T1000 (cell line): ENCODE results near the gene RAET1E.
"Not testable (repeated sequence)": the region's sequence is repeated elsewhere in the genome, so short reads cannot be mapped to it uniquely, and the experiment has no call there.

ENCODE experiments used
- DNase-seq: peaks from one replicate; lab custom pipeline; 2025; ENCODE audit warnings: mixed read lengths; lab: John Stamatoyannopoulos, UW

The RAET1E gene, protein sequence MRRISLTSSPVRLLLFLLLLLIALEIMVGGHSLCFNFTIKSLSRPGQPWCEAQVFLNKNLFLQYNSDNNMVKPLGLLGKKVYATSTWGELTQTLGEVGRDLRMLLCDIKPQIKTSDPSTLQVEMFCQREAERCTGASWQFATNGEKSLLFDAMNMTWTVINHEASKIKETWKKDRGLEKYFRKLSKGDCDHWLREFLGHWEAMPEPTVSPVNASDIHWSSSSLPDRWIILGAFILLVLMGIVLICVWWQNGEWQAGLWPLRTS

DNA sequence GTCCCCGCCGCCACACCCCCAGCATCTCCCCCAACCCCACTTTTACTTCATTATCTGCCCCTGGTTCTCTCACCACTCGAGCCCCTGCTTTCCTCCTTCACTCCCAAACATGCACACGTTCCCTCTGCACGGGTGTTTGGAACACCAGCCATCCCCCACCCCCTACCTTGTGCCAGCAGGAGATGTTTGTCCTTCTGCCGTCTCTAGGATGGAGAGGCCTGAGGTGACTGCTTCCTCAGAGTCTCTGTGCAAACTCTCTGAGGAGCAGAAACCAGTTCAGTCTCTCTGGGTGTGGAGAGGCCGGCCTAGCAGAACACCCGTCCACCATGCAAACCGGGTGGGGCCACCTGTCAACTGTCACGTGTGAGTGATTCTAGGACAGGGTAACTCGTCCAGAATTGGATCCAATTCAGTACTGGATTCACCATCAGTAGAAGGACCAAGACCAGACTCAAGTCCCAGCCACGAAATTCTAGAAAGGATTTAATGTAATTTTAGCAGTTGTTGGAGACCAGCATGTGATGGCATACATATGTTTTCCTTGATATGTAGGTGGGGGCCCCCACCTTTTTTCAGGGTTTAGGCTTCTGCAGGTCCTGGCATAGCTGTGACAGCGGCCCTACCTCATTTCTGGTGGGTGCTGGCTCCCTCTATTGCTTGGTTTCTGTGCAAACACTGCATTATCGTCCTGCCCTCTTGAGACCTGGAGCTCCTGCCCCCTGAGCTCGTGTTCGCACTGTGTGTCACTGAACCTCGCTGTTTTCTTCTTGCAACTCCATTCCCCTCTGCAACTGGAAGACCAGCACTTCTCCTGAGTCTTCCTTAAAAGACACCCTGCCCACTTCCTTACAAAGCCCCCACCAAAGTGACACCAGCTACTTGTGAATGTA is at the start of gene RAET1E:
Gene RAET1E (minus strand): TSS at position 259 of the 890 bp plus-strand sequence. CDS start 7,212 bp downstream, outside the sequence.
- DNase-seq = no peak

DNA sequence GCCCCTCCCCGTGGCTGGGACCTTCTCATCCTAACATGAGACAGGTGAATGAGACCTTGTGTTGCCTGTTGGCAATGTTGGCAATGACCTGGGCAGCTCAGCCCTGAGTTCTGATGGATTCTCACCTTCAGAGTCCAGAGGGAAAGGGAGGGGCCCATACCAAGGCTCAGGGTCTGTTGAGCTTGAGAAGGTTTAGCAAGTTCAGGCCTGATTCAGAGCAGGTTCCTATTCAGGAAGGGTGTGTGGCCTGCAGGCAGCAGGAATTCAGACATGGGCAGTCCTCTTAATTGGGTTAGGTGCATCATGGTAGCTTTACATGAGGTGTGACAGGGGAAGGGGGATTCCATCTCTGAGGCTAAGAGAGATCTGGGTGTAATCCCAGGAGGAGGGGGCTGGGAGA is 49.6 kb upstream of the RAET1E start:
- not testable (repeated sequence) for DNase-seq

DNA sequence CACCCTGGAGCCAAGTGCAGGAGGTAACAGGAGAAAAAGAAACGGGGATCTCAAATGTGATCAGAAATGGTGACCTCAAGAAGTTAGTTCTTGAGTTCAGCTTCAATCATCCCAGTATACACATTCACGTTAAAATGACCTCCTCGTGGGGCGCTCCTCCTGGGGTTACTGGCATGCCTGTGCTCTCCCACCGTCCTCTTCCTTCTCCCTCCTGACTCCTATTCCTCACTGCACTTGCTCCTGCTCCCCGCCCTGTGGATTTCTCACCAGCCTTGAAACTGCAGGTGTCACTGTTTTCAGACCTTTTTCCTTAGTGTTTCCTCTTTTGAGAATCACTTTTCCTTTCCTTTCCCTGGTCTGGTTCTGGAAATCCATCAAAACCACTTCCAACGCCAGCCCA is 48.7 kb upstream of the RAET1E start:
- not testable (repeated sequence) for DNase-seq

DNA sequence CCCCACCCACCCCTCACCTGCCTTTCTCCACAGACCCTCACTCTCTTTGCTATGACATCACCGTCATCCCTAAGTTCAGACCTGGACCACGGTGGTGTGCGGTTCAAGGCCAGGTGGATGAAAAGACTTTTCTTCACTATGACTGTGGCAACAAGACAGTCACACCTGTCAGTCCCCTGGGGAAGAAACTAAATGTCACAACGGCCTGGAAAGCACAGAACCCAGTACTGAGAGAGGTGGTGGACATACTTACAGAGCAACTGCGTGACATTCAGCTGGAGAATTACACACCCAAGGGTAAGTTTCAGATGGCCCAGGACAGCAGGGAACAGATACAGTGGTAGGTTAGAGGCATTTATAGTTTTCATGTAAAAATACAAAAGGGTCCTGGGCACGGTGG is 47.4 kb upstream of the RAET1E start:
- not testable (repeated sequence) for DNase-seq

DNA sequence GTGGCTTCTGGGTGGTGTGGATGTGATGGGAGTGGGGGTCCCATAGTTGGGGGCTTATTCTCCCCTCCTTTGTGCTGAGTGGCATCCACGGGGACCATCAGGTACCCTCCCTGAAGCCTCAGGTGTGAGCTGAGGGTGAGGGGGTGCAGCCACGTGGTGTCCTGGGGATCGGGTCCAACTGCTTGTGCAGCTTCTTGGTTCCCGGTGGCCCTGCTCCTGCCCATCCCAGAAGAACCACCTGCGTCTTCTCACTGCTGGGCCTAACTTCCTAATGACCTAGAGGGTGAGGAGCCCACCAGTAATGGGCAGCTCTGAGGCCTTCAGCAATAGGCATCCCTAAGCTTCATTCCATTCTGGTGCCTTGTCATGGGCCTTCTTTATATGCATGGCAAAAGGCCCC is 45.4 kb upstream of the RAET1E start:
- DNase-seq = not testable (repeated sequence)

DNA sequence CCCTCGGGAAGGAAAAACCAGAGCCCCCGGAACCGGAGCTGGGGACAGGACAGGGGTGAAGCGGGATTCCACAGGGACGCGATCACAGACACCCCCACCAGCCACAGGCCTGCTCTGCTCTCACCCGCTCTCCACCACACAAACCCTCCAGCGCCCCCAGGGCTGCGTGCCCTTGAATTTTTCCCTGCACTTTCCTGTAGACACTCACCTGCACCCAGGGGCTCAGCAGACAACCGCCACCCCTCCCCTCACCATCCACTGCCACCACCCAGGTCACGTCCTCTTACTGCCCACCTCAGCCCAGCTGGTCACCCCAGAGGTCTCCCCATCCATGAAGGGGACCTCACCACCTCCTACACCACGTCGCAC is 44.5 kb upstream of the RAET1E start:
- DNase-seq = no peak

DNA sequence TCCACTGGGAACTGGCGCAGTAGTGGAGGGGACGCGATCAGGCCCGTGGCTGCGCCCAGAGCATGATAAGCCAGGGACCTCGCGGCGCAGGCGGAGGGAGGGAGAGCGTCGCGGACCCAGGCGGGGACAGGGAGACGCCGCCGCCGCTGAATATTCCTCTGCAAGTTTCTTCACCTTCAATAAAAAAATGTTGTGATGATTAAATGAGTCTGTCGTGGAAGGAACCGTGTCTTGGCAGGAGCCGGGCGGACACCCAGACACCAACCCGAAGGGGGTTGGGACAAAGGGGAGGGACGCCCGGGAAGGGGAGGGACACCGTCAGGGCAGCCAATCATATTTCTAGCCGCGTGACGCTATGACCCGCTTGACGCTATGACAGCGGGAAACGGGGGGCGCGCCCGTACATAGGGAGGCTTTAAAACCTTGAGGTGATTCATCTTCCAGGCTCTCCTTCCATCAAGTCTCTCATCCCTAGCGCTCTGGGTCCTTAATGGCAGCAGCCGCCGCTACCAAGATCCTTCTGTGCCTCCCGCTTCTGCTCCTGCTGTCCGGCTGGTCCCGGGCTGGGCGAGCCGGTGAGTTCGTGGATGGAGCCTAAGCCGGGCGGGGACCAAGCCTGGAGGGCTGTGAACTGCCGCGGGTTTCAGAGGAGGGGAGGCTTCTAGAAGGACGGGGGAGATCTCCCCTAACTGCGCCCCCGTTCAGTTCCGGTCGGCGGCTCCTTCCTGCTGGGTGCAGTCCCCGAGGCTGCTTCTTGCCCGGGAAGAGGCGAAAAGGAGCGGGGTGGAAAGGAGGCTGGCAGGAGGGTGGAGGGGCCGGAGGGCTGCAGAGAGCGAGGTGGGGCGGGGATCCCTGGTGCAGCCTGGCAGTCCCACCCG is 43.9 kb upstream of the RAET1E start, which contains the start of gene ULBP2:
Gene ULBP2 (plus strand): TSS at position 432 of the 878 bp plus-strand sequence. CDS start 59 bp downstream, at position 491.
- DNase-seq = peak; percentile 87

DNA sequence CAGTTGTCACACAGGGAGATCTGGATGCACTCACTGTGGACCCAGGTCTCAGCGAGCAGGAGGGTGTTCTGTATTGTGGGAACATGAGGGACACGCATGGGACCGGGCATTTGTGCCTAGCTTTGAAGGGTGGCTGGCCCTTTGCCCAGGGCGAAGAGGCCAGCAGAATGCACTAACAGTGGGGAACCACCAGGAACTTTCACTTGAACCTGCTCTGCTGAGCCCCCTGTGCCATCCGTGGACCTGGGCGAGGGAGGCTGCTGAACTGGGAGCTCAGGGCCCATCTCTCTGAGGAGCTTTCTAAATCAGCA is 42.7 kb upstream of the RAET1E start:
- no peak for DNase-seq

DNA sequence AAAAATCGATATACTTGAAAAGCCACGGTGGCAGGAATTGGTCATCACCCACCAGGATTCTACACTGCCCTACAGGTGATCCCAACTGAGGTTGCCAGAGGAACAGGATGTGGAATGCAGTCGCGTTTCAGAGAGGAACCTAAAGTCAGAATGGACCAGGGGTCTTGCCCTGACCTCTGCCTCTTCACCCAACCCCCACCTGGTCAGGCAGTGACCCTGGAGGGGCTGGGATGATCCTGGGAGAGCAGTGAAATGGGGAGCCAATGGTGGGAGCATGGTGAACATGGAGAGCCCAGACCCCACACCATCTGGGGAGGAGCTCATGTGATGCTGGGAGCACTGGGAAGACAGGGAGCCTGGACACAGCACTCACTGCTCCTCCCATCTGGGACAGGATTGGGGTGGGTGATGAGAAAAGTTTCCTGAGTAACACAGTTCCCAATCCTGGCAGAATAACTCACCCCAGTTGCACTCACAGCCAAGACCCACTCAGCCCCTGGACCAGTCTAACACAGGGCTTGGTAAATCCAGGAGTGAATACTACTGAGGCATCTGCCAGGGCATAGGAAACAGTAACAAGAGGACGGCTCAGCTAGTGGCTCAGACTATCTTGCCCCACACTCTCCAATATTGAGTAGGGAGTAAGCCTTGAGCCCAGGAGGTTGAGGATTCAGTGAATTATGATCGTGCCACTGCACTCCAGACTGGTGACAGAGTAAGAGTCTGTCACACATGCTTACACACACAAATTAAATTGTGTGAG is 42.2 kb upstream of the RAET1E start:
- DNase-seq = no peak

DNA sequence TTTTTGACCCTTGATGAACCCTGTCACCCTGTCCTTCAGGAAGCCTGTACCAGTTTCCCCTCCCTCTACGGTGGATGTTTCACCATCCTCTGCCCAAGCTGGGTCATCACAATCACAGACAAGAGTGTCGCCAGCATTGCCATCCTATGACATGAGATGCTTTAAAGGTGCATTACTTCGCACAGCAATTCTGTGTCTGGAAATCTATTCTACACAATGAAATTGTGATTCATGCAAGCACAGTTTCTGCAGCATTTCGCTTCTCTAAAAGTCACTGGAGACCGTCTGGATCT is 41.4 kb upstream of the RAET1E start:
- DNase-seq = no peak

DNA sequence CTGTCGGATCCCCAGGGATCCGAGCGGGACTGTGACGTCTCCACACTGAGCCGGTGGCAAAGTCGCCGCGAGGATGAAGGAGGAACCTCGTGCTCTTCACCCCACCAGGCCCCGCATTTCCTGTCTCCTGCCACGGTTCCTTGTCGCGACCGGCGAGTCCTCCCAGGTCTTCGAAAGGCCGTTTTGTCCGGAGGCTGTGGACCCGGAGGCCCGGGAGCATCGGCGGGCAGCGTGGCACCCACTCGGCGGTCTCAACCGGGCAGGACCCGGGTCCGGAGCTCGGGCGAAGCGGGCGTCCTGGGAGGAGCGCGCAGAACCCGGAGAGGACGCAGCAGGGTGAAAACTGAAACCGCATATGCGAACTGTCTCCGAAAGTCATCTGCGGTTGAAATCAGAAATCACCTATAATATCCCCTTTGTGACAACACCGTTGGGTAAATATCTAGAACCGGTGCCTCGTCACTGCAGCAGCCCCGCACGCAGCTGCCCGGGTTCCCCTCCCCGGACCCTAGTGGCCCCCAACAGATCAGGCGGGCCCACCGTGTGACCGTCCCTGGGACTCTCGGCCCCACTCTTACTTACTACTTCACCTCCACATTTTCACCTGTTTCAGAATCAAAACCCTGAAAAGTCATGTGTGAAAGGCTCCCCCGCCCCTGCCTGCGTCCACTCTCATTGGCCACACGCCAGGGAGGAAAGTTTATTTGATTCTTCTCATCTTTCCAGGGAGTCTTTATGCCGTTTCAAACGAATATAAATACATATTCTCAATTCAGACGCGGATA is 40.9 kb upstream of the RAET1E start:
- no peak for DNase-seq

DNA sequence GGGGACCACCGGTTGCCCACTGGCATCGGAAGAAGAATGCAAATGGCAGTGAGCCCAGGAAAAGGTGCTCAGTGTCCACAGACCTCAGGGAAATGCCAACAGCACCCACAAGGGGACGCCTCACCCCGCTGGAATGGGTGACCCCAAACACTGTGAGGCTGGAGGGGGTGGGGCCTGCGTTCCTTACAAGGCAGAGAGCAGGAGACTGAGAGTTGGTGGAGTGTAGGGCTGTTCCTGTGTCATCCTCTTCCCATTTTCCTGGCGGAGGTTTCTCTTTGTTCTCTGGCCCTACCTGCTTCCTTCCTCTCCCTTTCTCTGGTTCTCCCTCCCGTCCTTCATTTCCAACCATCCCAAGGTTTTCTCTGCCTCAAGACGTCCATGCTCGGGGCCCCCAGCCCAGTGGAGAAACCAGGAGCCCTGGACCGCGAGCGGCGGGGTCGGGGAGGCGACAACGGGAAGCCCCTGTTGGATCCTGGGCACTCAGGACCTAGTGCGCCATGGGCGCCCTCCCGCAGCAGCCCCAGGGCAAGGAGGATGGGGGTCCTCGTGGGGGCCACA is 40.2 kb upstream of the RAET1E start:
- DNase-seq = not testable (repeated sequence)

DNA sequence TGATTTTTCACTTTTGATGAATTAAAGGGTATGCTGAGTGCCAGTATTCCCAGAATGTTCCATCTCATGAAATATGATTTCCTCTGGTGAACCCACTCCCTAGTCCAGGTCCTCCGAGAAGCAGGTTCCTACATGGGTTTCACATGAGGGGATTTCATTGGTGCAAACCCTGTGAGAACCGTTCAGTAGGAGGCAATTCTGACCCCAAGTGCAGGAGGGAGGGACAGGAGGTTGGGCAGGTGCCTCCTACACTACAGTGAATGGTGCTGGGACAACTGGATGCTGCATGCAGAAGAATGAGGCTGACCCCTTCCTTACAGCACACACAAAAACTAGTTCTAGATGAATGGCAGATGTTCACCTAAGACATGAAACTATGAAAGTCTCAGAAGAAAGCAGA is 38.8 kb upstream of the RAET1E start:
- no peak for DNase-seq

DNA sequence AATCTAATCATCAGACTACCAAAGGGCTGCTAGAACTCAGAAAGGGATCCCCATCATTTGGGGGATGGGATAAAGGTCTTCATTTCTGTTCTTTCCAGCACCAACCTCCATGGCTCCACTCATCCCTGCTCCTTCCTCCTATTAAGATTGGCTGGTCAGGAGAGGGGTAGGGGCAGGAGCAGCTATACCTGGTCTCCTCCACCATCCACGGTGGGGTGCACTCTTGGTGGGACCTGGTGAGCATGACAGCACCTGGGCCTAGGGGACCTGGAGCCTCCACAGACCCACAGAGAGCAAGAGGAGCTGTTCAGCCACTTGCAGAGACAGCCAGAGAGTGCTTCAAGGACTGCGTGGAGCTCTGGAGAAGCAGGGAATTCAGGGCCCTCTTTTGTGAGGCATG is 37.8 kb upstream of the RAET1E start:
- no peak for DNase-seq

DNA sequence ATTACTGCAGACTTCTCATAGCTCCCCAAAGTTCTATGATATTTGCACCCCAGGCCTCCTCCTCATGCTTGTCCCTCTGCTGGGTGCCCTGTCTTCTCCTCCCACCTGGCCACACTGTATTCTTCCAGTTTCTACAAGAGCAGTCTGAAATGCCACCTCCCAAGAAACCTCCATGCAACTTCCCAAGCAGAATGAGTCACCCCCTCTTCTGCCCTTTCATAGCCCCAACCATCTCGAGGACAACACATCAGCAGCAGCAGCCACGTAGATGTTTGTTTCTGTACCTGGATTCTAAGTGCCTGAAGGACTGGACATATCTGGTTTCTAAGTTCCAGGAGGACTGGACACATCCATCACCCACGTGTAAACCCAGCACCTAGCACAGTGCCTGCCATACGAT is 37.3 kb upstream of the RAET1E start:
- no peak for DNase-seq

DNA sequence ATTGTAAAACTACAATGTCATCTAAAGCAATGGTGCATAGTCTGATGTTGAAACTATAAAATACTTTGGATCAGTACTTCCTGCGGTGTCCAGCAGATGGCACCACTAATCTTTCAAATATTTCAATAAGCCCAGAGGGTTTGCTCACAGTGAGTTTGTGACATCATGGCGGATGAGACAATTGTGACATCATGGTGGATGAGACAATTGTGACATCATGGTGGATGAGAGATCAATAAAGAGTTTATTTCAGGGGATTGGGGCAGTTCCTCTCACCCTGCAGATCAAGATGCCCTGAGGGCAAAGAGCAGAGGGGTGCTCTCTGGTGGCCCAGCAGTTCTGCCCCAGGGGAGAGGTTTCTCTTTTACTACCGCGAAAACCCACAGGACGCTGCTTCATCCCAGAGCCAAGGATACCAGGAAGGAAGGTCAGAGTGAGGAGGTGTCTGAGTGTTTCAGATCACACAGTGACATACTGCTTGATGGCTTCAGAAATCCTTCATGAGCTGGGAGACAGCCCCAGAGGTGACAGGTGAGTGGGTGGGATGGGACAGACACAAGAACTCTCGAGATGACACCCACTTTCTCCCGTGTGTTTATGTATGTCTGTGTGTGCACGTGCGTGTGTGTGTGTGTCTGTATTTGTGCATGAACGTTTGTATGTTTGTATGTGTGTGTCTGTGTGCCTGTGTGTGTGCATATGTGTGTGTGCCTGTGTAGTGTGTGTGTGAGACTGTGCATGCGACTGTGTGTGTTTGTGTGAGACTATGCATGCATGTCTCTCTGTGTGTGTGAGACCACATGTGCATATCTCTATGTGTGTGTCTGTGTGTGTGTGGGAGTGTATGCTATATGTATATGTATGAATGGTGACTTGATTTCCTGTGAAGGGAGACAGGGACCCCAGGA is 36.6 kb upstream of the RAET1E start:
- DNase-seq = peak; percentile 43

DNA sequence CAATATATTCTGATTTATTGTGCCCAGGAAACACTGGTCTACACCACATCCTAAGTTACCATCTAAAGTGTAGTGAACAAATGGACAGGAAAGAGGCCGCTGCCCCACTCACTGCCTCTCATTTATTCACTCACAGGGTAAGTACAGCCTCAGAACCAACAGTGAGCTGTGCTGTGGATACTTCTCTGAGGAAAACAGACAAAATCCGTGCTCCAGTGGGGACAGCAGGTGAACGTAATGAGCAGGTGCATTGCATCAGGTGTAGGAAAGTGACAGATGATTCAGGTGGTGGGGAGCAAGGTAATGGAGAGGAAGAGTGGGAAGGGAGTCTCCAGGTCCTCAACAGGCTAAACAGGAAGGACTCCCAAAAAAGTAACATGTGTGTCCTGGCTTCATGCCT is 35.5 kb upstream of the RAET1E start:
- DNase-seq = no peak

DNA sequence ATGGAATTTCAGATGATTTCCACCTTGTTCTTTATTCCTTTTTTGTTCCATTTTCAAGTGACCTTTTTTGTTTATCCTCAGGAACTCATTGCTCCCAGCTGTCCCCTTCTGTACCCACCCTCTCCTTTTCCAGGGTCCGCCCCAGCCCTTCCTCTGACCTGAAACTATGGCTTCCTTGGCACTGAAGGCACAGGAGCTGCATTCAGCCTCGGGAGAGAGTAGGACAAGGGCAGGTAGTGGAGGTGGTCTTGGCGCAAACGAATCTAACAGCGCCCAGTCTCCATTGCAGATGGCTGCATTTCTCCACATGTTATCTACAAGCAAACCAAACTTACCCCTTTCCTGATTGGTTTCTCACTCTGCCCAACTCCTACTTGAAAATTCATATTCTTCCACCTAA is 35.1 kb upstream of the RAET1E start:
- DNase-seq = no peak

DNA sequence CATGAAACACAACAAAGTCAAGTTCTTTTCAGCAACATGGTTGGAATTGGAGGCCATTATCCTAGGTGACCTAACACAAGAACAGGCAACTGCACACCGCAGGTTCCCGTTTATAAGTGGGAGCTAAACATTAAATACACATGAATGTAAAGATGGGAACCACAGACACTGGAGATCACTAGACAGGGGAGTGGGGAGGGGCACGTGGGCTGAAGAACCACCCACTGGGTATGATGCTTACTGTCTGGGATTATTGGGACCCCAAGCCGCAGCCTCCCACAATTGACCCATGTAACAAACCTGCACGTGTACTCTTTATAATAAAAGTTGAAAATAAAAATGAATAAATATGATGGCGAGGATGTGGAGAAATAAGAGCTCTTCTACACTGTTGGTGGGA is 33.6 kb upstream of the RAET1E start:
- no peak for DNase-seq

DNA sequence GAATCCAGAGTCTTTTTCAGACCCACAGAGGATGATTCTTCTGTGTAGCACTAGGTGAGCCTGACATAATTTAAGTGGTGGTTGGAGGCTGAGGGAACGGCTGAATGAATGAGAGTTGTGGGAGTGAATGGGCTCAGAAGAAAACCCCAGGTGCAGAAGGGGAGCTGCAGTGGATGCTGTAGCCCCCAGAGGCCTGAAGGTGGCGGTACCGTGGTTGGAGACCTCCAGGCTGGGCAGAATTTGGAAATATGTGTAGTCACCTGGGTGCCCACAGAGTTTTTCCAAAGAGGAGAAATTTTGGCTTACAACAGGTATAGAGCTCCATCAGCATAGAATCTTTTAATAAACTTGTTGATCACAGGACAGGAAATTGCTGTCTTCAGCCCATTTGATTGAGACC is 31.5 kb upstream of the RAET1E start:
- no peak for DNase-seq
